Adrenal gland (tissue), 12 donors: ENCODE measurements around the gene CCDC116. TPM values are rescaled to one million over a fixed set of nuclear protein-coding genes. Genes with fewer than 3 reads are reported as not detected.
"Not testable (repeated sequence)": the region's sequence is repeated elsewhere in the genome, so short reads cannot be mapped to it uniquely, and the experiment has no call there.

ENCODE experiments used
- DNase-seq, 7 donors: peaks; one replicate each; pipeline ENCODE4 v3.0.0-alpha.2; 2019 to 2020
- H3K27ac ChIP-seq, 5 donors: fragments of 200-600 bp; sonication (generic) in 4 of 5; 1 replicate in 3 of 5; 2 replicates in 2 of 5; pipeline versions ENCODE4 v1.5.1 to v1.8.0; 2016 to 2020; ENCODE audit warnings: mild to moderate bottlenecking in 1 of 5
- H3K27me3 ChIP-seq: fragments of 200-600 bp; 2 replicates; pipeline ENCODE4 v1.8.0; 2021
- H3K36me3 ChIP-seq, 2 donors: fragments of 200-600 bp; replicated peaks in 1 of 2; 1 replicate in 1 of 2; 2 replicates in 1 of 2; pipeline versions ENCODE4 v1.5.1 to v1.8.0; 2018 to 2022
- H3K4me1 ChIP-seq, 2 donors: fragments of 200-600 bp; replicated peaks in 1 of 2; 1 replicate in 1 of 2; 2 replicates in 1 of 2; pipeline versions ENCODE4 v1.5.1 to v1.8.0; 2018 to 2021
- H3K4me3 ChIP-seq, 4 donors: fragments of 200-600 bp; sonication (generic) in 3 of 4; one replicate each; pipeline ENCODE4 v1.5.1; 2016 to 2018
- H3K9me3 ChIP-seq, 3 donors: fragments of 200-600 bp; sonication (generic) in 1 of 3; replicated peaks in 1 of 3; 1 replicate in 2 of 3; 2 replicates in 1 of 3; pipeline versions ENCODE4 v1.5.1 to v1.8.0; 2016 to 2021
- CTCF ChIP-seq, 6 experiments: fragments of 450-650 bp in 4 of 6; fragments of 200-600 bp in 2 of 6; sonication (generic) in 1 of 6; IDR thresholded peaks; 1 replicate in 5 of 6; 2 replicates in 1 of 6; pipeline versions ENCODE4 v1.5.1 to v1.8.0; 2016 to 2021; ENCODE audit warnings: antibody characterized with exemption in 6 of 6, mild to moderate bottlenecking in 2 of 6, moderate library complexity in 1 of 6
- POLR2A ChIP-seq, 2 donors: fragments of 450-650 bp; IDR thresholded peaks; one replicate each; pipeline ENCODE4 v1.6.1; 2017; ENCODE audit warnings: antibody characterized with exemption in 2 of 2, mild to moderate bottlenecking in 2 of 2, moderate library complexity in 1 of 2
- WGBS, 4 donors: extraction: QIAGEN DNeasy Blood & Tissue Kit in 2 of 4; methylation state at CpG; one replicate each; pipeline versions ENCODE4 v1.1.5 to v1.1.7; 2013 to 2017; 5-methylcytosine and 5-hydroxymethylcytosine counted together
- intact Hi-C, 2 donors: fragments of 100-400 bp; cut with DNase I; formaldehyde crosslinking; loops; one replicate each; pipeline versions ENCODE4 v1.14.1 to v1.15.0; 2022 to 2023
- polyA plus RNA-seq, 3 donors: library from polyadenylated mRNA; stranded (reverse); fragments of 200-250 nt in 2 of 3; fragments of 350-450 nt in 1 of 3; fragmentation: Illumina TruSeq in 1 of 3; extraction: RNeasy Lipid Tissue Mini Kit (QIAGEN cat#74804) in 1 of 3; gene quantifications; one replicate each; pipeline ENCODE4 v1.2.3, GENCODE V29; 2013 to 2014
- total RNA-seq, 9 donors: library from RNA; depleted of rRNA in 4 of 9; stranded (reverse); fragments of >200 nt in 4 of 9; fragments of 120-200 nt in 1 of 9; fragmentation: NEBNext Ultra II Directional in 1 of 9; extraction: Animal tissue kit (Norgen Biotek cat#: 25700) in 1 of 9; gene quantifications; one replicate each; pipeline versions ENCODE4 v1.1.0 to v1.2.4, GENCODE V29; 2013 to 2023
- donor health status: healthy with polysubstance abuse.
- donor health status: Bipolar disorder and iron deficiency.
- donor health status: DM: yes; HTN: yes; CAD: no.
- donor health status: DM: no; HTN: no; CAD: no.
- donor health status: DM: no; HTN: no; CAD: no.
- donor health status: DM: yes; HTN: yes; CAD: no.

The CCDC116 gene
- total and polyA plus RNA-seq, 12 donors, result 0.19 to 1.9 (median 0.35) TPM; not detected in 3

- TF ChIP-seq POLR2A (IDR thresholded peaks at IDR 0.05) (peak; percentile 58 to 80), CTCF (IDR thresholded peaks at IDR 0.05) (peak in 1 of 6 experiments; percentile 10)
- WGBS, 4 donors, result 0% methylated on average over 1 to 76 of the region's 76 CpGs
- intact Hi-C loops, result no loop called here
- Histone ChIP-seq H3K27me3 (no peaks in the 10 kb centered on the region), H3K36me3 (peaks cover 0 to 7% of the 10 kb centered on the region in 2 donors), H3K4me3 (peak within 1 kb of the TSS in 3 of 4 donors; percentile 2 to 58 (median 52)), H3K9me3 (no peaks in the 10 kb centered on the region), H3K4me1 (peaks cover 10 to 19% of the 10 kb centered on the region in 2 donors), H3K27ac (peak within 1 kb of the TSS in 4 of 5 donors; percentile 42 to 78 (median 60))
- DNase-seq, result peak; percentile 98 to 99 (median 99)
Measured at GRCh38 chr22:21641789-21642583, 9.4 kb downstream of the CCDC116 start, which contains the start of gene SDF2L1. Gene SDF2L1 (plus strand): TSS chr22:21642302. CDS start chr22:21642337, 35 bp downstream.

GRCh38 chr22:21642584-21643448 lies 10.3 kb downstream of the CCDC116 start:
- Histone ChIP-seq H3K36me3 (peaks cover 0 to 7% of the 10 kb centered on the region in 2 donors), H3K9me3 (no peaks in the 10 kb centered on the region), H3K27me3 (no peaks in the 10 kb centered on the region), H3K27ac (peak overlapping the region in 4 of 5 donors; percentile 38 to 78 (median 60)), H3K4me1 (peaks cover 10 to 19% of the 10 kb centered on the region in 2 donors), H3K4me3 (peak overlapping the region in 3 of 4 donors; percentile 2 to 58 (median 52))
- peak in 5 of 7 donors; percentile 50 to 70 (median 53) for DNase-seq
- intact Hi-C loops, result no loop called here
- 1 to 4% (median 3%) methylated on average over 18 to 56 of the region's 56 CpGs for WGBS, 4 donors
- TF ChIP-seq POLR2A (IDR thresholded peaks at IDR 0.05), result no peak
- peak; percentile 19 to 50 (median 38) for TF ChIP-seq CTCF (IDR thresholded peaks at IDR 0.05)

GRCh38 chr22:21643533-21644357 lies 11.2 kb downstream of the CCDC116 start:
- H3K4me3 ChIP-seq, result peak overlapping the region in 1 of 4 donors; percentile 58
- WGBS, 4 donors, result 89 to 93% (median 92%) methylated on average over 20 to 22 of the region's 22 CpGs

GRCh38 chr22:21645513-21645912 lies 13.0 kb downstream of the CCDC116 start:
- H3K36me3 ChIP-seq, H3K27me3 ChIP-seq, H3K9me3 ChIP-seq, intact Hi-C loops, H3K27ac ChIP-seq, H3K4me3 ChIP-seq, DNase-seq: not testable (repeated sequence)
- WGBS, 4 donors, result 88 to 94% (median 92%) methylated on average over 5 to 6 of the region's 6 CpGs
- peaks cover 10 to 19% of the 10 kb centered on the region in 2 donors for H3K4me1 ChIP-seq

More at GRCh38 chr22:21643533-21644357, 11.2 kb downstream of the CCDC116 start:
- Histone ChIP-seq H3K27ac (no peak overlapping the region), H3K36me3 (peaks cover 0 to 7% of the 10 kb centered on the region in 2 donors), H3K4me1 (peaks cover 10 to 19% of the 10 kb centered on the region in 2 donors), H3K9me3 (no peaks in the 10 kb centered on the region), H3K27me3 (no peaks in the 10 kb centered on the region)
- no peak for DNase-seq
- intact Hi-C loops, result no loop called here
- no peak for TF ChIP-seq POLR2A (IDR thresholded peaks at IDR 0.05)
- TF ChIP-seq CTCF (IDR thresholded peaks at IDR 0.05), result no peak
